DND-41 (cell line): ENCODE data around the gene GTF2F1.

ENCODE experiments used
- CTCF ChIP-seq: IDR thresholded peaks from 2 replicates; pipeline ENCODE4 v1.5.1; 2012; ENCODE audit warnings: borderline replicate concordance, low read length, moderate library complexity, mild to moderate bottlenecking; ENCODE audit not compliant: poor library complexity, severe bottlenecking; ENCODE audit errors: extremely low read depth
- EZH2 ChIP-seq: IDR thresholded peaks from 3 replicates; pipeline ENCODE4 v1.6.1; 2012; ENCODE audit warnings: borderline replicate concordance, low read depth, mild to moderate bottlenecking, moderate library complexity, low read length, inconsistent platforms; ENCODE audit not compliant: severe bottlenecking

DNA sequence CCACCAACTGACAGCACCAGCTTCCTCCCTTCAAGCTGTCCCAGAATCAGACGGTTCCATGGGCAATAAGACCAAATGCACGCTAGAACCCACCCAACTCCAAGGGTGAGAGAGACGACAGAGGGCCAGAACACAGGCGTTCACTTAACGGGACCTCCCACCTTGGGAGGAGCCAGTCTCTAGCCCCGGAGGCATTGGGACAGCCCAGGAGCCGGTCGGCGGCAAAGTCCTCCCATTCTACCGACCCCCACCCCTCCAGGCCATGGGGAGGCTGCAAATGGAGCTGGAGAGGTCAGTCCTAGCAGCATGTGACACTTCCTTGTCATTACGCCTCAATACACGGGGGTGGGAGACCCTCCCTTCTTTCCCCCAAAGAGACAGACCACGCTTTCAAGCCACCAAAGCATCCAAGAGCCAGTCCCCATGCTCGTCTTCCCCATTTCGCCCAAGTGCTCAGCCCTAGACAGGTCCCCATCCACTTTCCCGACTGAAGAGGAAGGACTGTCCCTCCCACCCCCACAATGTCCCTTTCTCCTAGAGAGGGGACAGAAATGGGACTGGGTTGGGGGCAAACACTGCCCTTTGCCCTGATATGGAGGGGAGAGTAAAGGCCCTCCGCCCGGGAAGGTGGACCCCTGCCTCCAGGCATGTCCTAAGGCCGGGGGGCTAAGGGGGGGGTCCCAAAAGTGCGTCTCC lies 30.7 kb upstream of the GTF2F1 start:
- TF ChIP-seq CTCF (no peak), EZH2 (no peak)
